Upper lobe of left lung (tissue), 4 donors: ENCODE measurements around the gene SETBP1.

ENCODE experiments used
- POLR2A ChIP-seq, 4 donors: fragments of 450-650 bp; IDR thresholded peaks; one replicate each; pipeline ENCODE4 v1.5.1; 2016 to 2017; ENCODE audit warnings: antibody characterized with exemption in 4 of 4, mild to moderate bottlenecking in 2 of 4
- TF ChIP-seq, protein P1 (sequence below), 6 experiments: fragments of 450-650 bp in 4 of 6; fragments of 200-600 bp in 2 of 6; sonication (generic) in 2 of 6; IDR thresholded peaks; one replicate each; pipeline ENCODE4 v1.5.1; 2016 to 2019; ENCODE audit warnings: antibody characterized with exemption in 6 of 6

DNA sequence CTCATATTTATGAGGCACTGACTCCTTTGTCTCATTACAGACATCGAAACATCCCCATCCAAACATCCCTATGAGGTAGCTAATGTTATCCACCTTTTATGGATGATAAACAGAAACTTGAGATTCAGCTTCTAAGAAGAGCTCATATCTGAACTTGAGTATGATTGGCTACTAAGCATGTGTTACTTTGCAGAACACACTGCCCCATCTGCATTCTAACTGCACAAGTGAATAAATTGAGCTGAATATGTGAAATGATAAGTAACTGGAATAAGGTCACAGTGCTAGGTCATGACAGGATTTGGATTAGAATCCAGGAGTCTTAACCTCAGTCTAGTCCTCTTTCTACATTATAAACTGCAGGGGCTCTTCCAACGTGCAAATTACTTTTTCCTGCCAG, 172.7 kb downstream of the SETBP1 start:
- TF ChIP-seq, protein P1, sequence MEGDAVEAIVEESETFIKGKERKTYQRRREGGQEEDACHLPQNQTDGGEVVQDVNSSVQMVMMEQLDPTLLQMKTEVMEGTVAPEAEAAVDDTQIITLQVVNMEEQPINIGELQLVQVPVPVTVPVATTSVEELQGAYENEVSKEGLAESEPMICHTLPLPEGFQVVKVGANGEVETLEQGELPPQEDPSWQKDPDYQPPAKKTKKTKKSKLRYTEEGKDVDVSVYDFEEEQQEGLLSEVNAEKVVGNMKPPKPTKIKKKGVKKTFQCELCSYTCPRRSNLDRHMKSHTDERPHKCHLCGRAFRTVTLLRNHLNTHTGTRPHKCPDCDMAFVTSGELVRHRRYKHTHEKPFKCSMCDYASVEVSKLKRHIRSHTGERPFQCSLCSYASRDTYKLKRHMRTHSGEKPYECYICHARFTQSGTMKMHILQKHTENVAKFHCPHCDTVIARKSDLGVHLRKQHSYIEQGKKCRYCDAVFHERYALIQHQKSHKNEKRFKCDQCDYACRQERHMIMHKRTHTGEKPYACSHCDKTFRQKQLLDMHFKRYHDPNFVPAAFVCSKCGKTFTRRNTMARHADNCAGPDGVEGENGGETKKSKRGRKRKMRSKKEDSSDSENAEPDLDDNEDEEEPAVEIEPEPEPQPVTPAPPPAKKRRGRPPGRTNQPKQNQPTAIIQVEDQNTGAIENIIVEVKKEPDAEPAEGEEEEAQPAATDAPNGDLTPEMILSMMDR (IDR thresholded peaks at IDR 0.05) = no peak
- no peak for TF ChIP-seq POLR2A (IDR thresholded peaks at IDR 0.05)
